Ectodermal cell (in vitro differentiated cells): Measurements from ENCODE around the gene LRATD1.
"Not testable (repeated sequence)": the region's sequence is repeated elsewhere in the genome, so short reads cannot be mapped to it uniquely, and the experiment has no call there.

ENCODE experiments used
- H3K27ac ChIP-seq: 2 replicates; pipeline ENCODE4 v1.7.0; 2013; ENCODE audit warnings: mild to moderate bottlenecking, low read depth, low read length; ENCODE audit not compliant: insufficient read depth, poor library complexity, severe bottlenecking
- H3K27me3 ChIP-seq: 2 replicates; pipeline ENCODE4 v1.7.0; 2013; ENCODE audit warnings: mild to moderate bottlenecking, low read length; ENCODE audit not compliant: insufficient read depth, control insufficient read depth, poor library complexity, severe bottlenecking
- H3K36me3 ChIP-seq: one replicate; pipeline ENCODE4 v1.7.0; 2013; ENCODE audit warnings: low read length; ENCODE audit not compliant: control insufficient read depth, insufficient read depth
- H3K4me1 ChIP-seq: one replicate; pipeline ENCODE4 v1.7.0; 2013; ENCODE audit warnings: low read length; ENCODE audit not compliant: control insufficient read depth, insufficient read depth
- H3K4me3 ChIP-seq: 2 replicates; pipeline ENCODE4 v1.7.0; 2013; ENCODE audit warnings: low read depth, low read length, control low read depth; ENCODE audit not compliant: insufficient read depth
- H3K9me3 ChIP-seq: 2 replicates; pipeline ENCODE4 v1.7.0; 2013; ENCODE audit warnings: mild to moderate bottlenecking, low read length, moderate library complexity; ENCODE audit not compliant: control insufficient read depth
- WGBS, 2 experiments: methylation state at CpG; one replicate each; pipeline ENCODE4 v1.1.7; 2013; ENCODE audit warnings: missing lambda C conversion rate in 2 of 2; 5-methylcytosine and 5-hydroxymethylcytosine counted together

The LRATD1 gene

GRCh38 chr2:14615760-14616159 is 16.8 kb upstream of the LRATD1 start:
- no peaks in the 10 kb centered on the region for H3K9me3 ChIP-seq
- no peak overlapping the region for H3K4me3 ChIP-seq
- no peaks in the 10 kb centered on the region for H3K4me1 ChIP-seq
- no peaks in the 10 kb centered on the region for H3K27me3 ChIP-seq
- 91 to 95% methylated on average over 9 of the region's 9 CpGs for WGBS, 2 experiments
- no peaks in the 10 kb centered on the region for H3K36me3 ChIP-seq
- no peak overlapping the region for H3K27ac ChIP-seq

GRCh38 chr2:14616342-14616741 is 16.2 kb upstream of the LRATD1 start:
- H3K4me3 ChIP-seq: no peak overlapping the region
- H3K36me3 ChIP-seq: no peaks in the 10 kb centered on the region
- 93 to 96% methylated on average over 4 of the region's 4 CpGs for WGBS, 2 experiments
- no peaks in the 10 kb centered on the region for H3K27me3 ChIP-seq
- no peaks in the 10 kb centered on the region for H3K4me1 ChIP-seq
- H3K27ac ChIP-seq: no peak overlapping the region
- H3K9me3 ChIP-seq: no peaks in the 10 kb centered on the region

- Histone ChIP-seq H3K36me3 (no peaks in the 10 kb centered on the region), H3K27ac (no peak overlapping the region), H3K9me3 (no peaks in the 10 kb centered on the region), H3K4me1 (no peaks in the 10 kb centered on the region), H3K4me3 (no peak overlapping the region), H3K27me3 (no peaks in the 10 kb centered on the region)
- WGBS, 2 experiments: 89 to 94% methylated on average over 4 to 5 of the region's 6 CpGs
Observed at GRCh38 chr2:14616950-14617349, 15.6 kb upstream of the LRATD1 start.

GRCh38 chr2:14619441-14619840 is 13.1 kb upstream of the LRATD1 start:
- 85 to 89% methylated on average over 3 of the region's 3 CpGs for WGBS, 2 experiments
- H3K36me3 ChIP-seq: no peaks in the 10 kb centered on the region
- H3K27ac ChIP-seq: no peak overlapping the region
- no peak overlapping the region for H3K4me3 ChIP-seq
- no peaks in the 10 kb centered on the region for H3K4me1 ChIP-seq
- no peaks in the 10 kb centered on the region for H3K9me3 ChIP-seq
- H3K27me3 ChIP-seq: no peaks in the 10 kb centered on the region

GRCh38 chr2:14621114-14621513 is 11.4 kb upstream of the LRATD1 start:
- Histone ChIP-seq H3K4me1 (no peaks in the 10 kb centered on the region), H3K4me3 (no peak overlapping the region), H3K27me3 (no peaks in the 10 kb centered on the region), H3K9me3 (no peaks in the 10 kb centered on the region), H3K27ac (no peak overlapping the region), H3K36me3 (no peaks in the 10 kb centered on the region)
- 100% methylated on average over 1 of the region's 1 CpG for WGBS, 2 experiments

- no peak overlapping the region for H3K4me3 ChIP-seq
- no peaks in the 10 kb centered on the region for H3K36me3 ChIP-seq
- H3K27ac ChIP-seq: no peak overlapping the region
- no peaks in the 10 kb centered on the region for H3K4me1 ChIP-seq
- H3K9me3 ChIP-seq: no peaks in the 10 kb centered on the region
- no peaks in the 10 kb centered on the region for H3K27me3 ChIP-seq
- 96 to 97% methylated on average over 6 of the region's 6 CpGs for WGBS, 2 experiments
Observed at GRCh38 chr2:14621906-14622549, 10.5 kb upstream of the LRATD1 start.

- 88 to 95% methylated on average over 3 of the region's 3 CpGs for WGBS, 2 experiments
- not testable (repeated sequence) for H3K4me1 ChIP-seq, H3K27ac ChIP-seq, H3K9me3 ChIP-seq, H3K4me3 ChIP-seq, H3K36me3 ChIP-seq, H3K27me3 ChIP-seq
Observed at GRCh38 chr2:14622550-14622939, 10.0 kb upstream of the LRATD1 start.

GRCh38 chr2:14623237-14623636 is 9.3 kb upstream of the LRATD1 start:
- H3K9me3 ChIP-seq: no peaks in the 10 kb centered on the region
- H3K27ac ChIP-seq: no peak overlapping the region
- no peaks in the 10 kb centered on the region for H3K36me3 ChIP-seq
- H3K4me3 ChIP-seq: no peak overlapping the region
- H3K4me1 ChIP-seq: no peaks in the 10 kb centered on the region
- H3K27me3 ChIP-seq: no peaks in the 10 kb centered on the region
- WGBS, 2 experiments: 100% methylated on average over 1 of the region's 1 CpG

- H3K27me3 ChIP-seq: peaks cover 14% of the 10 kb centered on the region
- H3K9me3 ChIP-seq: no peaks in the 10 kb centered on the region
- H3K4me3 ChIP-seq: no peak overlapping the region
- H3K27ac ChIP-seq: no peak overlapping the region
- peaks cover 5% of the 10 kb centered on the region for H3K4me1 ChIP-seq
- no peaks in the 10 kb centered on the region for H3K36me3 ChIP-seq
- 90 to 95% methylated on average over 3 of the region's 3 CpGs for WGBS, 2 experiments
Observed at GRCh38 chr2:14626873-14627272, 5.6 kb upstream of the LRATD1 start.

- Histone ChIP-seq H3K27ac (no peak overlapping the region), H3K27me3 (peaks cover 33% of the 10 kb centered on the region), H3K4me1 (peaks cover 8% of the 10 kb centered on the region), H3K36me3 (no peaks in the 10 kb centered on the region), H3K4me3 (no peak overlapping the region), H3K9me3 (no peaks in the 10 kb centered on the region)
- whole genome bisulfite sequencing, 2 experiments: 93 to 100% methylated on average over 2 of the region's 2 CpGs
Observed at GRCh38 chr2:14628901-14629300, 3.6 kb upstream of the LRATD1 start.
